Measurements from ENCODE around the gene BUD23. TPM values are rescaled to one million over a fixed set of nuclear protein-coding genes. Genes with fewer than 3 reads are reported as not detected.

BUD23 gene
- total and polyA plus RNA-seq, 3 donors from 2014 or later: 231 to 252 (median 241) TPM

- H3K27ac ChIP-seq: no peak overlapping the region
- peaks cover 4% of the 10 kb centered on the region for H3K4me1 ChIP-seq
- TF ChIP-seq, protein P1, sequence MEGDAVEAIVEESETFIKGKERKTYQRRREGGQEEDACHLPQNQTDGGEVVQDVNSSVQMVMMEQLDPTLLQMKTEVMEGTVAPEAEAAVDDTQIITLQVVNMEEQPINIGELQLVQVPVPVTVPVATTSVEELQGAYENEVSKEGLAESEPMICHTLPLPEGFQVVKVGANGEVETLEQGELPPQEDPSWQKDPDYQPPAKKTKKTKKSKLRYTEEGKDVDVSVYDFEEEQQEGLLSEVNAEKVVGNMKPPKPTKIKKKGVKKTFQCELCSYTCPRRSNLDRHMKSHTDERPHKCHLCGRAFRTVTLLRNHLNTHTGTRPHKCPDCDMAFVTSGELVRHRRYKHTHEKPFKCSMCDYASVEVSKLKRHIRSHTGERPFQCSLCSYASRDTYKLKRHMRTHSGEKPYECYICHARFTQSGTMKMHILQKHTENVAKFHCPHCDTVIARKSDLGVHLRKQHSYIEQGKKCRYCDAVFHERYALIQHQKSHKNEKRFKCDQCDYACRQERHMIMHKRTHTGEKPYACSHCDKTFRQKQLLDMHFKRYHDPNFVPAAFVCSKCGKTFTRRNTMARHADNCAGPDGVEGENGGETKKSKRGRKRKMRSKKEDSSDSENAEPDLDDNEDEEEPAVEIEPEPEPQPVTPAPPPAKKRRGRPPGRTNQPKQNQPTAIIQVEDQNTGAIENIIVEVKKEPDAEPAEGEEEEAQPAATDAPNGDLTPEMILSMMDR (IDR thresholded peaks at IDR 0.05): no peak
- TF ChIP-seq POLR2A (IDR thresholded peaks at IDR 0.05): no peak
- H3K36me3 ChIP-seq (ENCODE audit: low read depth, missing control alignments): no peaks in the 10 kb centered on the region
- WGBS, 2 donors: 3 to 4% methylated on average over 22 to 34 of the region's 62 CpGs
- H3K4me3 ChIP-seq: peak overlapping the region; percentile 26 to 48
- H3K27me3 ChIP-seq: no peaks in the 10 kb centered on the region
- intact Hi-C loops (cut with DNase I; ENCODE audit: low total_unique reads): no loop called here
- no peak for DNase-seq
- H3K9me3 ChIP-seq: no peaks in the 10 kb centered on the region
Measured at GRCh38 chr7:73647725-73648592, 35.4 kb upstream of the BUD23 start.

DNA sequence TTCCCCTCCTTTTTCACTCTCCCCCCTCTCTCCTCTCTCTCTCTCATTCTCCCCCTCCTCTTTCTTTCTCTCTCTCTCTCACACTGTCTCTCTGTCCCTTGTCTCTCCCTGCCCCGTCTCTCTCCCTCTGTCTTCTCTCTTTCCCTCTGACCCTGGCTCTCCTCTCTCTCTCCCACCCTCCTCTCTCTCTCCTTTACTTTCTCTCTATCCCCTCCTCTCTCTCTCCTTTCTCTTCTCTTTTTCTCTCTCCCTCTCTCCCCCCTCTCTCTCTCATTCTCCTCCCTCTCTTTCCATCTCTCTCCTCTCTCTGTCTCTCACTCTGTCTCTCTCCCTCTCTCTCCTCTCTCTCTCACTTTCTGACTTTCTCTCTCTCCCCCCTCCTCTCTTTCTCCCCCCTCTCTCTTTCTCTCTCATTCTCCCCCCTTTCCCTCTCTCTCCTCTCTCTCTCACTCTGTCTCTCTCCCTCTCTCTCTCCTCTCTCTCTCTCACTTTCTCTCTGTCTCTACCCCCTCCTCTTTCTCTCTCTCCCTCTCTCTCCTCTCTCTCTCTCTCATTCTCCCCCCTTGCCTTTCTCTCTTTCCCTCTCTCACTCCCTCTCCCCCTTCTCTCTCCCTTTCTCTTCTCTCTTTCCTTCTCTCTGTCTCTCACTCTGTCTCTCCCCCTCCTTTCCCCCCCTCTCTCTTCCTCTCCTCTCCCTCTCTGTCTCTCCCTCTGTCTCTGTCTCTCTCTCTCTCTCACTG is 34.6 kb upstream of the BUD23 start:
- 36 to 50% methylated on average over 1 of the region's 1 CpG for WGBS, 2 donors
- no peak for TF ChIP-seq POLR2A (IDR thresholded peaks at IDR 0.05)
- TF ChIP-seq, protein P1 (IDR thresholded peaks at IDR 0.05): no peak
- Histone ChIP-seq H3K9me3 (no peaks in the 10 kb centered on the region), H3K27ac (no peak overlapping the region), H3K27me3 (no peaks in the 10 kb centered on the region), H3K4me1 (peaks cover 4% of the 10 kb centered on the region), H3K4me3 (no peak overlapping the region), H3K36me3 (ENCODE audit: low read depth, missing control alignments) (no peaks in the 10 kb centered on the region)
- intact Hi-C loops (cut with DNase I; ENCODE audit: low total_unique reads): no loop called here
- DNase-seq: no peak

GRCh38 chr7:73649576-73649975 is 33.8 kb upstream of the BUD23 start:
- no peak overlapping the region for H3K4me3 ChIP-seq
- no peak for DNase-seq
- H3K36me3 ChIP-seq (ENCODE audit: low read depth, missing control alignments): no peaks in the 10 kb centered on the region
- TF ChIP-seq POLR2A (IDR thresholded peaks at IDR 0.05): no peak
- TF ChIP-seq, protein P1 (IDR thresholded peaks at IDR 0.05): no peak
- H3K27ac ChIP-seq: no peak overlapping the region
- H3K27me3 ChIP-seq: no peaks in the 10 kb centered on the region
- no peaks in the 10 kb centered on the region for H3K9me3 ChIP-seq
- H3K4me1 ChIP-seq: peaks cover 4% of the 10 kb centered on the region
- 57 to 60% methylated on average over 9 of the region's 9 CpGs for WGBS, 2 donors
- intact Hi-C loops (cut with DNase I; ENCODE audit: low total_unique reads): no loop called here

DNA sequence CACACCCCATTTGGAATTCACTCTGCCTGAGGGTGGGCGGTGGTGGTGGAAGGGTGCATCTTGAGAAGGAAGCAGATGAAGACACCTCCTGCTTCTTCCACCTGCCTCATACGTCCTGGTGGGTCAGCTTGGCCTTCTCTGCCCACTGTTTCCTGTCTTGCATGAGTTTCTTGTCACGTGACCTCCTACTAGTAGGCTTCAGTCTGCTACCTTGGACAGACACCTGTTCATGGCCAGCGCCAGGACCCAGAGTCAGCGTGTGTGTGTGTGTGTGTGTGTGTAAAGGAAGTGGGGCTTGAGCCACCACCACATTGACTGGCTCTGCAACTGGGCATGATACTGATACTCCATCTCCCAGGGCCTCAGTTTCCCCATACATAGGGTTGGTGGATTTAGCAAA is 32.9 kb upstream of the BUD23 start:
- DNase-seq: no peak
- intact Hi-C loops (cut with DNase I; ENCODE audit: low total_unique reads): no loop called here
- no peaks in the 10 kb centered on the region for H3K9me3 ChIP-seq
- no peaks in the 10 kb centered on the region for H3K36me3 ChIP-seq (ENCODE audit: low read depth, missing control alignments)
- TF ChIP-seq, protein P1 (IDR thresholded peaks at IDR 0.05): no peak
- TF ChIP-seq POLR2A (IDR thresholded peaks at IDR 0.05): no peak
- H3K27me3 ChIP-seq: no peaks in the 10 kb centered on the region
- H3K4me3 ChIP-seq: no peak overlapping the region
- H3K4me1 ChIP-seq: peaks cover 4% of the 10 kb centered on the region
- WGBS, 2 donors: 81 to 89% methylated on average over 5 of the region's 5 CpGs
- no peak overlapping the region for H3K27ac ChIP-seq
